Smooth muscle cell of the brain vasculature (primary cell): ENCODE measurements around the gene BHLHA15.

Source experiments
- DNase-seq: peaks from one replicate; pipeline ENCODE4 v3.0.0-alpha.2; 2012; ENCODE audit warnings: low read depth, low spot score

The BHLHA15 gene

GRCh38 chr7:98187138-98187502 lies 24.1 kb upstream of the BHLHA15 start:
- no peak for DNase-seq

GRCh38 chr7:98189559-98189958 lies 21.7 kb upstream of the BHLHA15 start:
- DNase-seq, result no peak

- no peak for DNase-seq
Measured at GRCh38 chr7:98191668-98192431, 19.4 kb upstream of the BHLHA15 start.

GRCh38 chr7:98192781-98193457 lies 18.3 kb upstream of the BHLHA15 start:
- DNase-seq, result no peak

GRCh38 chr7:98193474-98194180 lies 17.6 kb upstream of the BHLHA15 start:
- DNase-seq, result no peak

- DNase-seq, result no peak
Measured at GRCh38 chr7:98194186-98194585, 17.1 kb upstream of the BHLHA15 start.

- no peak for DNase-seq
Measured at GRCh38 chr7:98194672-98195457, 16.4 kb upstream of the BHLHA15 start.

GRCh38 chr7:98196706-98197605 lies 14.3 kb upstream of the BHLHA15 start:
- DNase-seq, result no peak

GRCh38 chr7:98199131-98199530 lies 12.1 kb upstream of the BHLHA15 start:
- DNase-seq, result no peak

GRCh38 chr7:98200364-98200763 lies 10.9 kb upstream of the BHLHA15 start:
- DNase-seq, result no peak

GRCh38 chr7:98202367-98203195 lies 8.7 kb upstream of the BHLHA15 start:
- no peak for DNase-seq

GRCh38 chr7:98203261-98203963 lies 7.8 kb upstream of the BHLHA15 start:
- no peak for DNase-seq

- no peak for DNase-seq
Measured at GRCh38 chr7:98203964-98204605, 7.2 kb upstream of the BHLHA15 start.

GRCh38 chr7:98204670-98205069 lies 6.6 kb upstream of the BHLHA15 start:
- DNase-seq, result no peak

GRCh38 chr7:98205162-98205845 lies 5.9 kb upstream of the BHLHA15 start:
- no peak for DNase-seq

- DNase-seq, result no peak
Measured at GRCh38 chr7:98206451-98207330, 4.5 kb upstream of the BHLHA15 start.
